ENCODE results near the gene L3MBTL4. TPM values are rescaled to one million over a fixed set of nuclear protein-coding genes. Genes with fewer than 3 reads are reported as not detected.

The L3MBTL4 gene
- total RNA-seq, 2 experiments from 2014 or later = 0.19 to 0.47 TPM

- Histone ChIP-seq H3K27ac (ENCODE audit: low read depth in 1 of 2, low read length in 2 of 2) (no peak overlapping the region), H3K4me3 (ENCODE audit: low read length) (no peak overlapping the region), H3K9me3 (ENCODE audit: control insufficient read depth in 1 of 2, insufficient read depth in 1 of 2, low read length in 2 of 2) (peaks cover 0 to 3% of the 10 kb centered on the region in 2 experiments), H3K27me3 (ENCODE audit: control insufficient read depth in 1 of 2, insufficient read depth in 2 of 2, low read length in 2 of 2) (no peaks in the 10 kb centered on the region), H3K4me1 (ENCODE audit: insufficient read depth, low read length) (no peaks in the 10 kb centered on the region), H3K36me3 (ENCODE audit: insufficient read depth, low read length) (no peaks in the 10 kb centered on the region)
- POLR2A ChIA-PET = no interaction called here
- DNase-seq (no peak), ATAC-seq (ENCODE audit: poor library complexity) (no peak)
- CTCF ChIA-PET = no interaction called here
- intact Hi-C loops (cut with DNase I, micrococcal nuclease) = no loop called here
- no peaks in the 10 kb centered on the region for H3K36me3 Mint-ChIP-seq (ENCODE audit: low read depth)
- peaks cover 8% of the 10 kb centered on the region for H3K4me1 Mint-ChIP-seq (ENCODE audit: low read depth)
- peaks cover 10% of the 10 kb centered on the region for H3K9me3 Mint-ChIP-seq
- no peak for TF ChIP-seq CTCF (IDR thresholded peaks at IDR 0.05)
- H3K4me3 Mint-ChIP-seq = no peak overlapping the region
- no peaks in the 10 kb centered on the region for H3K27me3 Mint-ChIP-seq
- no peak overlapping the region for H3K27ac Mint-ChIP-seq
Measured at GRCh38 chr18:6001867-6002266, 412.8 kb downstream of the L3MBTL4 start.

GRCh38 chr18:5998907-5999306, 415.8 kb downstream of the L3MBTL4 start:
- H3K36me3 Mint-ChIP-seq (ENCODE audit: low read depth) = no peaks in the 10 kb centered on the region
- no peak overlapping the region for H3K27ac ChIP-seq (ENCODE audit: low read depth in 1 of 2, low read length in 2 of 2)
- no peak overlapping the region for H3K27ac Mint-ChIP-seq
- H3K27me3 ChIP-seq (ENCODE audit: control insufficient read depth in 1 of 2, insufficient read depth in 2 of 2, low read length in 2 of 2) = no peaks in the 10 kb centered on the region
- TF ChIP-seq CTCF (IDR thresholded peaks at IDR 0.05) = no peak
- ChIA-PET POLR2A (no interaction called here), CTCF (no interaction called here)
- H3K27me3 Mint-ChIP-seq = no peaks in the 10 kb centered on the region
- H3K4me1 ChIP-seq (ENCODE audit: insufficient read depth, low read length) = no peaks in the 10 kb centered on the region
- peaks cover 0 to 10% of the 10 kb centered on the region in 2 experiments for H3K9me3 ChIP-seq (ENCODE audit: control insufficient read depth in 1 of 2, insufficient read depth in 1 of 2, low read length in 2 of 2)
- H3K4me3 Mint-ChIP-seq = no peak overlapping the region
- no peak overlapping the region for H3K4me3 ChIP-seq (ENCODE audit: low read length)
- no peak for ATAC-seq (ENCODE audit: poor library complexity)
- no peaks in the 10 kb centered on the region for H3K36me3 ChIP-seq (ENCODE audit: insufficient read depth, low read length)
- peaks cover 10% of the 10 kb centered on the region for H3K9me3 Mint-ChIP-seq
- intact Hi-C loops (cut with DNase I, micrococcal nuclease) = no loop called here
- H3K4me1 Mint-ChIP-seq (ENCODE audit: low read depth) = no peaks in the 10 kb centered on the region
- DNase-seq = no peak

GRCh38 chr18:5998166-5998881, 416.4 kb downstream of the L3MBTL4 start:
- no peak overlapping the region for H3K4me3 Mint-ChIP-seq
- DNase-seq = no peak
- peaks cover 0 to 11% of the 10 kb centered on the region in 2 experiments for H3K9me3 ChIP-seq (ENCODE audit: control insufficient read depth in 1 of 2, insufficient read depth in 1 of 2, low read length in 2 of 2)
- ChIA-PET CTCF (no interaction called here), POLR2A (no interaction called here)
- H3K36me3 ChIP-seq (ENCODE audit: insufficient read depth, low read length) = no peaks in the 10 kb centered on the region
- no peak overlapping the region for H3K27ac ChIP-seq (ENCODE audit: low read depth in 1 of 2, low read length in 2 of 2)
- no peaks in the 10 kb centered on the region for H3K36me3 Mint-ChIP-seq (ENCODE audit: low read depth)
- TF ChIP-seq CTCF (IDR thresholded peaks at IDR 0.05) = no peak
- no peak overlapping the region for H3K27ac Mint-ChIP-seq
- H3K9me3 Mint-ChIP-seq = peaks cover 10% of the 10 kb centered on the region
- no peaks in the 10 kb centered on the region for H3K27me3 ChIP-seq (ENCODE audit: control insufficient read depth in 1 of 2, insufficient read depth in 2 of 2, low read length in 2 of 2)
- no peaks in the 10 kb centered on the region for H3K4me1 Mint-ChIP-seq (ENCODE audit: low read depth)
- H3K27me3 Mint-ChIP-seq = no peaks in the 10 kb centered on the region
- intact Hi-C loops (cut with DNase I, micrococcal nuclease) = no loop called here
- no peak for ATAC-seq (ENCODE audit: poor library complexity)
- H3K4me3 ChIP-seq (ENCODE audit: low read length) = no peak overlapping the region
- no peaks in the 10 kb centered on the region for H3K4me1 ChIP-seq (ENCODE audit: insufficient read depth, low read length)
